Globus pallidus (tissue), 1 donor: ENCODE results near the gene PLCXD3.
"Not testable (repeated sequence)": the region's sequence is repeated elsewhere in the genome, so short reads cannot be mapped to it uniquely, and the experiment has no call there.

Experiments used
- DNase-seq: peaks from one replicate; pipeline ENCODE4 v3.0.0-alpha.2; 2015; ENCODE audit warnings: low spot score

PLCXD3 gene

GRCh38 chr5:41349846-41350245, 160.6 kb downstream of the PLCXD3 start:
- no peak for DNase-seq

GRCh38 chr5:41347569-41347968, 162.8 kb downstream of the PLCXD3 start:
- DNase-seq, result no peak

- no peak for DNase-seq
Measured at GRCh38 chr5:41346609-41347008, 163.8 kb downstream of the PLCXD3 start.

GRCh38 chr5:41345295-41345694, 165.1 kb downstream of the PLCXD3 start:
- no peak for DNase-seq

GRCh38 chr5:41339339-41339738, 171.1 kb downstream of the PLCXD3 start:
- DNase-seq, result no peak

GRCh38 chr5:41338136-41338675, 172.2 kb downstream of the PLCXD3 start:
- peak; percentile 37 for DNase-seq

GRCh38 chr5:41337724-41338123, 172.7 kb downstream of the PLCXD3 start:
- no peak for DNase-seq

- no peak for DNase-seq
Measured at GRCh38 chr5:41337216-41337615, 173.2 kb downstream of the PLCXD3 start.

- DNase-seq, result no peak
Measured at GRCh38 chr5:41336471-41336870, 173.9 kb downstream of the PLCXD3 start.

GRCh38 chr5:41335596-41336181, 174.7 kb downstream of the PLCXD3 start:
- peak; percentile 38 for DNase-seq

GRCh38 chr5:41334758-41335157, 175.6 kb downstream of the PLCXD3 start:
- peak; percentile 88 for DNase-seq

GRCh38 chr5:41334221-41334620, 176.2 kb downstream of the PLCXD3 start:
- DNase-seq, result no peak

- DNase-seq, result no peak
Measured at GRCh38 chr5:41325074-41325473, 185.3 kb downstream of the PLCXD3 start.

GRCh38 chr5:41322826-41323225, 187.6 kb downstream of the PLCXD3 start:
- DNase-seq, result not testable (repeated sequence)

- no peak for DNase-seq
Measured at GRCh38 chr5:41312478-41313060, 197.8 kb downstream of the PLCXD3 start.

- DNase-seq, result no peak
Measured at GRCh38 chr5:41312066-41312465, 198.3 kb downstream of the PLCXD3 start.

- no peak for DNase-seq
Measured at GRCh38 chr5:41309275-41309674, 201.1 kb downstream of the PLCXD3 start.

- DNase-seq, result no peak
Measured at GRCh38 chr5:41306005-41306404, 204.4 kb downstream of the PLCXD3 start.

- DNase-seq, result no peak
Measured at GRCh38 chr5:41305056-41305455, 205.3 kb downstream of the PLCXD3 start.

GRCh38 chr5:41296066-41296465, 214.3 kb downstream of the PLCXD3 start:
- no peak for DNase-seq

GRCh38 chr5:41291323-41291722, 219.1 kb downstream of the PLCXD3 start:
- no peak for DNase-seq

GRCh38 chr5:41290810-41291209, 219.6 kb downstream of the PLCXD3 start:
- no peak for DNase-seq

- no peak for DNase-seq
Measured at GRCh38 chr5:41289970-41290464, 220.4 kb downstream of the PLCXD3 start.

- DNase-seq, result no peak
Measured at GRCh38 chr5:41286696-41287095, 223.7 kb downstream of the PLCXD3 start.
